ENCODE results near the gene MTCL1. TPM values are rescaled to one million over a fixed set of nuclear protein-coding genes. Genes with fewer than 3 reads are reported as not detected.

Gene MTCL1
- total RNA-seq, 1 experiment from 2014 or later = 50.1 TPM

DNA sequence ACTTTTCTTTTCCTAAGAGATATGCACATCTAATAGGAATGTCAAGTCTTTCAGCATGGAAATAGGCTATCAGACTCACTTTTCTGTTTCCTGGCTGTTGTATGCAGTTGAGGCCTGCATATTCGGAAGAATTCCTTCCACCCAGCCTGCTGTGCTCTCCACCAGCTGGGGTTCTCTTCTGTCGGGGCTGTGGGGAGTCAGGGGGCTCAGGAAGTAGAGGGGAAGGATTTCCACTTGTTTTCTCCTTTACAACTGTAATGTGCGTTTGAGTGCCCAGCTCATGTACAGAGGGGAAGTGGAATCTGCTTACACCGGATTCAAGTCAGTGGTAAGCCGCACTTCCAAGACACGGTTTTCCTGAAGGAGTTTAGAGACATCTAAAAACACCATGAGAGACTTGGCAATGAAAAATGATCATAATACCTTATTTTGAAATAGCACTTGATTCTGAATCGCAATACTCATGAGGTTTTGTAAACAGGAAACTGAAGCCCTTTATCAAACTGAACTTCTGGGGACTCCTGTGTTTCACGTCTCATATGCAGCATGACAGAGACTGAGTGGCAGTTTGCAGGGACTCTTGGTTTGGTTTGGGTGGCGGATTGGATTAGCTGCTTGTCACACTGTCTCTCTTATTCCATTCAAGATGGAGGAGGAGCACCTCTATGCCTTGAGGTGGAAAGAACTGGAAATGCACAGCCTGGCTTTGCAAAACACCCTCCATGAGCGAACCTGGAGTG lies 90.4 kb downstream of the MTCL1 start:
- Histone ChIP-seq H3K27me3 (ENCODE audit: control insufficient read depth, insufficient read depth, low read length) (no peaks in the 10 kb centered on the region), H3K36me3 (ENCODE audit: control insufficient read depth, insufficient read depth, low read length) (peaks cover 7% of the 10 kb centered on the region; the same call in 1 of the 2 replicates), H3K4me1 (ENCODE audit: control insufficient read depth, insufficient read depth, low read length) (peaks cover 54% of the 10 kb centered on the region), H3K9me3 (ENCODE audit: control insufficient read depth, insufficient read depth, low read depth, low read length) (no peaks in the 10 kb centered on the region), H3K27ac (ENCODE audit: low read length) (peak overlapping the region; percentile 81), H3K4me3 (ENCODE audit: low read depth in 2 of 2, low read length in 2 of 2) (no peak overlapping the region)
- intact Hi-C loops (cut with micrococcal nuclease; ENCODE audit: unreplicated experiment) = loop anchor here (10.0 kb wide), 1 partner anchor 81 kb away; no protein-coding TSS in a partner anchor
- no TSS peak for BruUV-seq (replicated peaks)
- DNase-seq (ENCODE audit: low read depth, low spot score) = no peak
- ChIA-PET CTCF (no interaction called here), POLR2A (no interaction called here)
- TF ChIP-seq TCF7L2 (IDR thresholded peaks at IDR 0.05; ENCODE audit: low read depth, low read length) = no peak
- TF ChIP-seq SIN3A (IDR thresholded peaks at IDR 0.05; ENCODE audit: borderline replicate concordance, insufficient read depth, low read depth, low read length) = no peak
- TF ChIP-seq, protein P1, sequence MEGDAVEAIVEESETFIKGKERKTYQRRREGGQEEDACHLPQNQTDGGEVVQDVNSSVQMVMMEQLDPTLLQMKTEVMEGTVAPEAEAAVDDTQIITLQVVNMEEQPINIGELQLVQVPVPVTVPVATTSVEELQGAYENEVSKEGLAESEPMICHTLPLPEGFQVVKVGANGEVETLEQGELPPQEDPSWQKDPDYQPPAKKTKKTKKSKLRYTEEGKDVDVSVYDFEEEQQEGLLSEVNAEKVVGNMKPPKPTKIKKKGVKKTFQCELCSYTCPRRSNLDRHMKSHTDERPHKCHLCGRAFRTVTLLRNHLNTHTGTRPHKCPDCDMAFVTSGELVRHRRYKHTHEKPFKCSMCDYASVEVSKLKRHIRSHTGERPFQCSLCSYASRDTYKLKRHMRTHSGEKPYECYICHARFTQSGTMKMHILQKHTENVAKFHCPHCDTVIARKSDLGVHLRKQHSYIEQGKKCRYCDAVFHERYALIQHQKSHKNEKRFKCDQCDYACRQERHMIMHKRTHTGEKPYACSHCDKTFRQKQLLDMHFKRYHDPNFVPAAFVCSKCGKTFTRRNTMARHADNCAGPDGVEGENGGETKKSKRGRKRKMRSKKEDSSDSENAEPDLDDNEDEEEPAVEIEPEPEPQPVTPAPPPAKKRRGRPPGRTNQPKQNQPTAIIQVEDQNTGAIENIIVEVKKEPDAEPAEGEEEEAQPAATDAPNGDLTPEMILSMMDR (IDR thresholded peaks at IDR 0.05) = no peak
- TF ChIP-seq, protein P2, sequence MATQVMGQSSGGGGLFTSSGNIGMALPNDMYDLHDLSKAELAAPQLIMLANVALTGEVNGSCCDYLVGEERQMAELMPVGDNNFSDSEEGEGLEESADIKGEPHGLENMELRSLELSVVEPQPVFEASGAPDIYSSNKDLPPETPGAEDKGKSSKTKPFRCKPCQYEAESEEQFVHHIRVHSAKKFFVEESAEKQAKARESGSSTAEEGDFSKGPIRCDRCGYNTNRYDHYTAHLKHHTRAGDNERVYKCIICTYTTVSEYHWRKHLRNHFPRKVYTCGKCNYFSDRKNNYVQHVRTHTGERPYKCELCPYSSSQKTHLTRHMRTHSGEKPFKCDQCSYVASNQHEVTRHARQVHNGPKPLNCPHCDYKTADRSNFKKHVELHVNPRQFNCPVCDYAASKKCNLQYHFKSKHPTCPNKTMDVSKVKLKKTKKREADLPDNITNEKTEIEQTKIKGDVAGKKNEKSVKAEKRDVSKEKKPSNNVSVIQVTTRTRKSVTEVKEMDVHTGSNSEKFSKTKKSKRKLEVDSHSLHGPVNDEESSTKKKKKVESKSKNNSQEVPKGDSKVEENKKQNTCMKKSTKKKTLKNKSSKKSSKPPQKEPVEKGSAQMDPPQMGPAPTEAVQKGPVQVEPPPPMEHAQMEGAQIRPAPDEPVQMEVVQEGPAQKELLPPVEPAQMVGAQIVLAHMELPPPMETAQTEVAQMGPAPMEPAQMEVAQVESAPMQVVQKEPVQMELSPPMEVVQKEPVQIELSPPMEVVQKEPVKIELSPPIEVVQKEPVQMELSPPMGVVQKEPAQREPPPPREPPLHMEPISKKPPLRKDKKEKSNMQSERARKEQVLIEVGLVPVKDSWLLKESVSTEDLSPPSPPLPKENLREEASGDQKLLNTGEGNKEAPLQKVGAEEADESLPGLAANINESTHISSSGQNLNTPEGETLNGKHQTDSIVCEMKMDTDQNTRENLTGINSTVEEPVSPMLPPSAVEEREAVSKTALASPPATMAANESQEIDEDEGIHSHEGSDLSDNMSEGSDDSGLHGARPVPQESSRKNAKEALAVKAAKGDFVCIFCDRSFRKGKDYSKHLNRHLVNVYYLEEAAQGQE (IDR thresholded peaks at IDR 0.05; ENCODE audit: insufficient read depth in 1 of 2, low read depth in 2 of 2, low read length in 1 of 2) = no peak
- TF ChIP-seq POLR2AphosphoS5 (IDR thresholded peaks at IDR 0.05; ENCODE audit: low read depth, low read length) = no peak
- in situ Hi-C loops (cut with HindIII; ENCODE audit: low pct_unique_long_range_greater_than_20kb, low sequenced_read_pairs) = no loop called here
- no peak for ATAC-seq

DNA sequence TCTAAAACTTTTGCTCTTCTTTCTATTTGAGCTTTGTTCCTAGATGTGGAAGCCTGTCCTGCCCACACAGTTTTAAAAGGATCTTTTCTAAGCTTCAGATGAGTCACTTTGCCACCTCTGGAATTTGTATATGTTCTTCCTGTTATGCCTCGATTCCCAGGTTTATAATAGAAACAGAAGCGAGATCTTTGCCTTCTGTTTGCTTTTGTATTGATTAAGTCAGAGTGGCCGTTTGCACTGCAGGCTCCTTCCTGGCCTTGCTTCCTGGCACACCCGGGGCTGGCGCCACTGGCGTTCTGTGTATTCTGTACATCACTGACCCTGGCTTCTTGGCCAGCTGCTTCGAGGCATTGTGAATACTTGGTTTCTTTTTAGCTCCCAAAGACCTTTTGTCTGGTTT lies 91.8 kb downstream of the MTCL1 start:
- intact Hi-C loops (cut with micrococcal nuclease; ENCODE audit: unreplicated experiment) = loop anchor here (10.0 kb wide), 1 partner anchor 82 kb away; no protein-coding TSS in a partner anchor
- Histone ChIP-seq H3K4me1 (ENCODE audit: control insufficient read depth, insufficient read depth, low read length) (peaks cover 56% of the 10 kb centered on the region), H3K36me3 (ENCODE audit: control insufficient read depth, insufficient read depth, low read length) (peaks cover 4% of the 10 kb centered on the region; the same call in 1 of the 2 replicates), H3K9me3 (ENCODE audit: control insufficient read depth, insufficient read depth, low read depth, low read length) (no peaks in the 10 kb centered on the region), H3K4me3 (ENCODE audit: low read depth in 2 of 2, low read length in 2 of 2) (no peak overlapping the region), H3K27me3 (ENCODE audit: control insufficient read depth, insufficient read depth, low read length) (no peaks in the 10 kb centered on the region), H3K27ac (ENCODE audit: low read length) (peak overlapping the region; percentile 81)
- TF ChIP-seq POLR2AphosphoS5 (IDR thresholded peaks at IDR 0.05; ENCODE audit: low read depth, low read length) (no peak), SIN3A (IDR thresholded peaks at IDR 0.05; ENCODE audit: borderline replicate concordance, insufficient read depth, low read depth, low read length) (no peak), TCF7L2 (IDR thresholded peaks at IDR 0.05; ENCODE audit: low read depth, low read length) (no peak)
- TF ChIP-seq, protein P1 (IDR thresholded peaks at IDR 0.05) = no peak
- TF ChIP-seq, protein P2 (IDR thresholded peaks at IDR 0.05; ENCODE audit: insufficient read depth in 1 of 2, low read depth in 2 of 2, low read length in 1 of 2) = no peak
- BruUV-seq (replicated peaks) = no TSS peak
- CTCF ChIA-PET = no interaction called here
- in situ Hi-C loops (cut with HindIII; ENCODE audit: low pct_unique_long_range_greater_than_20kb, low sequenced_read_pairs) = no loop called here
- DNase-seq (ENCODE audit: low read depth, low spot score) = no peak
- 0 out of 2 replicates have a peak, but pooled peaks have one; percentile 4 for ATAC-seq
- POLR2A ChIA-PET = no interaction called here
